GM19372 (cell line): ENCODE measurements around the gene APRT.
A peak's percentile ranks its signal among the peaks of the same experiment; 100 is the strongest.

Experiments
- ATAC-seq: cut with Tn5 transposase; IDR thresholded peaks from one replicate; pipeline ENCODE4 v1.9.1; 2021; ENCODE audit warnings: mild to moderate bottlenecking, low read depth, moderate library complexity; ENCODE audit not compliant: unreplicated experiment

Gene APRT

DNA sequence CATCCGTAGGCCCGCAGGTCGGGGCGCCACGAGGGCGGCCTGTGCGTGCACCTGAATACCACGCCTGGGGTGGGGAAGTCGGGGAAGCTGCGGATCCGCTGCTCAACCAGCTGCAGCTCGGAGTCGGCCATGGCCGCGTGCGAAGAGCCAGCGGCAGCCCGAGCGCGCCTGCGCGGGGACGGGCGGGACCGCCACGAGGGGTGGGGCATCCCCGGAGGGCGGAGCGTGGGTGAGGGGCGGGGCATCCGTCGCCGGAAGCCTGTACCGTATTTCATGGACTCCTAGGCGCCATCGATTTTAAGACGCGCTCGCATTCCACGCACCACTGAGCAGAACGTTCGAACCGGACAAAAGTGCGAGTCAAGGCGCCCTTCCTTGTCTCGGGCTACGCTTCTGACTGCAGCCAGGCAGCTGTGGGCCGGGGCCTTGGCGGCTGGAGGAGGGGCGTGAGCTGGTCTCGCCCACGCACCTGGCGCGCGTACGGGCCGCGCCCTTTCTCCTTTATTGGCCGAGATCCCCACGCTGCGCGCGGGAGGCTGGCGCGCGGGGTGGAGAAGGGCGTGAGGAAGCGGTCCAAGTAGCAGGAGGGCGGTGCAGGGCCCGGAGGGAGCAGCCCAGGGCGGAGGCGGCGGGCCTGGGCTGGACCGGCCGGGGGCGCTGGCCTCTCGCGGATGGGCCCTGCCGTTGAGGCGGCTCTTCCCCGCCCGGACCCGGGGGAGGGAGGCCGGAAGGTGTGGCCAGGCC, at the start of gene APRT:
TSS of gene APRT (minus strand) at position 160 of the 744 bp plus-strand sequence. CDS start at position 131, 29 bp downstream.
- ATAC-seq: peak; percentile 70

GRCh38 chr16:88861359-88861758, 49.6 kb upstream of the APRT start:
- no peak for ATAC-seq

- ATAC-seq: no peak
Observed at GRCh38 chr16:88859381-88860091, 47.8 kb upstream of the APRT start.

DNA sequence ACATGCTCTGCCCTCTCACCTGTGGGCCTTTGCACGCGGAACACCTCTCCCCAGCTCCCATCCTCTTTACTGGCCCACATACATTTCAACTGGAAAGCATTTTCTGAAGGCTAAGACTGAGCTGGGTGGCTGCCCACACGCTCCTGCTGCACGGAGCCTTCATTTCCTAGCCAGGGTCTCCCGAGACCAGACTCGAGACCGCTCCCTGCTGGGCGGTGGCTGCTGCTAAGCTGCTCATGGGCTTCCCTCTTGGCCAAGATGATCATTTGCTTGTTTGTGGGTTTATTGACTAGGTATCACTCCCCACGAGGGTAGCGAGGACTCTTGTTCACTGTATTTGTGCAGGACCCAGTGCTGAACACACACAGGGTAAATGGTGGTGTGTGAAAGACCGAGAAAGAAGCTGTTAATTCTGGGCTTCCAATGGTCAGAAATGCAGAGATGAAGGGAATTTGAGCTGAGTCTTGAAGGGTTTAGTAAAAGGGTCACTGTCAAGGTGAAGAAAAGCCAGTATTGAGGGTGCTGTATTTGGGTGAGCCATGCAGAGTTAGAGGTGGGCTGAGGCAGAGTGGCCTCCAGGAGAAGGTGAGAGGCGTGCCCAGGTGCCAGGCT, 46.1 kb upstream of the APRT start:
- peak; percentile 21 for ATAC-seq

- peak; percentile 76 for ATAC-seq
Observed at GRCh38 chr16:88856828-88857727, 45.4 kb upstream of the APRT start, which contains the start of the genes GALNS and TRAPPC2L. GALNS (minus strand) TSS chr16:88856947; CDS start chr16:88856877, 70 bp downstream. TRAPPC2L (plus strand) TSS chr16:88857127; CDS start chr16:88857151, 24 bp downstream.

DNA sequence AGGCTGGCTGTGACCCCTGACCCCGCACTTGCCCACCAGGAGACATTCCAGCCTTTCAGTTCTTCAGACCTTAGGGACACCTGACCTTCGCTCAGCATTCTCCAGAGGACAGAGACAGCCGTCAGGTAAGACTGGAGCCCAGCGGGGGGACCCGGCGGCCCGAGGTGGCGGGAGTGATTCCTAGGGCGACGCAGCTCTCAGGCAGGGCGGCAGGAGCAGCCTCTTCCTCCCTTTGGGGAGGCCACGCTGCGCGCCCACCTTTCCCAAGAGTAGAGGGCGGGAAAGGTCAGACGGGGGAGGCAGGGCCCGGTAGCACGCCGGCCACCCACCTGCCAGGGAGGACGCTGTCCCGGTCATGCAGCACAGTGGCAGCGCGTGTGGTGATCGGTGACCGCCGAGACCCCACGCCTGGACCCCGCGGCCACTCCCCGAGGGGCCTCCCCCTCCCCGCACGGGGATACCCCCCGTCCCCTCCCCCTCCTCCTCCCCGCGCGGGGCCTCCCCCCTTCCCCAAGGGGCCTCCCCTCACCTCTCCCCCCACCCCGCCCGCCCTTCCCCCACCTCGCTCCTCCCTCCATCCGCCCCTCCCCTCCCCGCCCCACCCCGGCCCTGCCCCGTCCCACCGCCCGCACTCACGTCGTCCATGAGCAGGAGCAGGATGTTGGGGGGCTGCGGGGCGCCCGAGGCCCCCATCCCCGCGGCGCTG, 44.5 kb upstream of the APRT start:
- ATAC-seq: no peak

GRCh38 chr16:88855736-88856121, 44.0 kb upstream of the APRT start:
- no peak for ATAC-seq

DNA sequence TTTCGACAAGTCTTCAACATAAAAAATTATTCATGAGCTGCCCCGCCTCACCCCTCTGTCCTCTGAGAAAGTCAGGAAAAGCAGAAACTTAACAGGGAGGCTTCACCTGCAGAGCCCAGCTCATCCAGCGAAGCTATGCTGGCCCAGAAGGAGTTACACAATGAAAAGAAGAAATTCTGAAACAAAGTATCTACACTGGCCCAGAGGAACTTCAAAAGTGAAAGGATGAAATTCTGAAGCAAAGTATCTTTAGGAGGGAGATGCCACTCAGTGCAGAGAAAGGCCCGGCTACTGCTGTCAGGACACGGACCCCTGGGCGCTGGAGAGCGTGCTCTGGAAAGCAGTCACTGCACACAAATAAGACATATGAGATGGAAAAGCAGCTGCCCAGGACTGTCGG, 43.4 kb upstream of the APRT start:
- no peak for ATAC-seq

DNA sequence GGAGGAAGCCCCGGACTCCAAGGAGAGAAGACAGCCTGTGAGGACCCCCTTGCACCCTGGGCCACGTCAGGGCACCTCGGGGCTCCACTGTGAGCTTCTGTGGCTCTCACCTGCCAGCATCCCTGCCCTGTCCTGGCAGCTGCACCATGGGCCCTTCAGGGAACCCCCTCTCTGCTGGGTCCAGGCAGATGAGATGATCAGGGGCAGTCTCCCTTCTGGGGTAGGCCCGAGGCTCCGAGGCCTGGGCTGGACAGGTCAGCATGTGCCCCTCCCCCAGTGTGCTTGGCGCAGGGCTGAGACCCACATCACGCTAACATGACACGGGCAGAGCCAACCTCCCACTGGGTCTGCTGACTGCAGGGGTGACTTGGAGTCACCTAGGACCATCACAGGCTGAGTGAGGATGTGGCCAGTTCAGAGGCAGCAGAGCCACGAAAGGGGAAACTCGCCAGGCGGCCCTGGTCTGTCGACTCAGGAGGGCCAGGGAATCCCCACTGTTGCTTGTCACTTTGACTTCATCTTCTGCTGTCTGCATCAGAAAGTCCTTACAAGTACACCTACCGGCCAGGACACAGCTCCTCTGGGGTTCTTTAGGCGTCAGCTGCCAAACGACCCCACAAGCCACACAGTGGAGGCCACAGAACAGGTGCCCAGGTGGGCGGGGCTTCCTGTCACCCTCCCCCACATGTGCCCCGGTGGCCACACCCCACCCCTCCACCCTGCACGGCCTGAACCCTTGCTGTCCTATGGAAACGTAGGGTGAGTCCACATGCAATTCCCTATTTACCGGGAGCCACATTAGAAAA, 42.8 kb upstream of the APRT start:
- ATAC-seq: no peak

GRCh38 chr16:88853325-88853941, 41.7 kb upstream of the APRT start:
- no peak for ATAC-seq

DNA sequence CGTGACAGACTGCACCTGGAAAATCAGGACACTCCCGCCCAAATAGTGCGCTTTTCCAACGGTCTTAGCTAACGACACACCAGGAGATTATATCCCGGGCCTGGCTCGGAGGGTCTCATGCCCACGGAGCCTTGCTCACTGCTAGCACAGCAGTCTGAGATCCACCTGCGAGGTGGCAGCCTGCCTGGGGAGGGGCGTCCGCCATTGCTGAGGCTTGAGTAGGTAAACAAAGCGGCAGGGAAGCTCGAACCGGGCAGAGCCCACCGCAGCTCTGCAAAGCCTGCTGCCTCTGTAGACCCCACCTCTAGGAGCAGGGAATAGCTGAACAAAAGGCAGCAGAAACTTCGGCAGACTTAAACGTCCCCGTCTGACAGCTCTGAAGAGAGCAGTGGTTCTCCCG, 39.9 kb upstream of the APRT start:
- ATAC-seq: no peak

- no peak for ATAC-seq
Observed at GRCh38 chr16:88850531-88851199, 38.9 kb upstream of the APRT start.

- ATAC-seq: no peak
Observed at GRCh38 chr16:88848557-88848956, 36.8 kb upstream of the APRT start.

DNA sequence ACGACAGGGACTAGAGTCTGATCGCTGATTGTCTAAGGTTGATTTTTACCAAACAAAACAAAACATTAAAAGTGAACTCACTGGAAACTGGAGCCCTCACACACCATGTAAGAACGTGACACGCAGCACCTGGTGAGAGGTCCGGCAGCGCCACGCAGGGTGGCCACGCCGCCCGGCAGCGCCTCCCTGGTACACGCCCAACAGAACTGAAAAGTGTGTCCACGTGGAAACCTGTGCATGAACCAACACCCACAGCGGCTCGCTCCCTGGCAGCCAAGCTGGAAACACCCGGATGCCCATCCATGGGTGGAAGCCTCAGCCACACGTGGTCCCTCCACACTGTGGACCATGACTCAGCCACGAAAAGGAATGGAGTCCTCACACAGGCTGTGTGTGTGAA, 35.9 kb upstream of the APRT start:
- no peak for ATAC-seq

GRCh38 chr16:88846088-88846487, 34.4 kb upstream of the APRT start:
- ATAC-seq: no peak

DNA sequence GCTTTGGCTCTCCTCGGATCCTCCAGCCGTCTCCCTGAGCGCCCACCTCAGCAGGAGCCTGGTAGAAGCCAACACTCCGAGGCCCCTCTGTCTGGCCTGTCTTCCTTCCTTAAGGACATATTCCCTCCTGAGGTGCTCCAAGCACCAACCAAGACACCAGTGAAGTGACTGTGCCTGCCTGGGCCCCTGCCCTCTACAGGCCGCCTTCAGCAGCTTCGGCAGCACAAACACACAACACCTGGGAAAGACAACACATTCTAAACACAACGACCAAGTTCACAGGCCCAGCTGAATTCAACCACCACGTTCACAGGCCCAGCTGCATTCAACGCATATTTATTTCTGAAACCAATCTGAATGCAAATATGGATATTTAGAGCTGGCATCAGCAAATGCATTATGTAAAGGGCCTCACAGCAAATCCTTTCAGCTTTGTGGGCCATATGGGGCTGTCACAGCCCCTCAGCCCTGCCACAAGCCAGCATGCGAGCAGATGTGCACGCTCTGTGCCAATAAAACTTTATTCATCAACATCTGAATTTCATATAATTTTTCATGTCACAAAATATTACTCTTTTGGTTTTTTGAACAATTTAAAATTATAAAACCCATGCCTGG, 32.8 kb upstream of the APRT start:
- no peak for ATAC-seq

DNA sequence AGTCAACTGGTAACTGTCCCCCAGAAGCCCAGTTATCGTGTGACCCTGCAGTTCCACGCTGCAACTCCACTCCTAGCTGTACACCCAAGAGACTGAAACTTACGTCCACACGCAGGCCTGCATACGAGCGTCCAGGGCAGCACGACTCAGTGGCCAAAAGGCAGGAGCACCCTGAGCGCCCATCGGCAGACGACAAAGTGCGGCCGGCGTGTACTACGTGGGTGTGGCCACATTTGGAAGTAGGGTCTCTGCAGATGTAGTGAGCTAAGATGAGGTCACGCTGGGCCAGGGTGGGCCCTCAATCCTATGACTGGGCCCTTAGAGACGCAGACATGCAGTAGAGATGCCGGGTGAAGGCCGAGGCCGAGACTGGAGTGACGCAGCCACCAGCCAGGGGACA, 31.5 kb upstream of the APRT start:
- no peak for ATAC-seq

DNA sequence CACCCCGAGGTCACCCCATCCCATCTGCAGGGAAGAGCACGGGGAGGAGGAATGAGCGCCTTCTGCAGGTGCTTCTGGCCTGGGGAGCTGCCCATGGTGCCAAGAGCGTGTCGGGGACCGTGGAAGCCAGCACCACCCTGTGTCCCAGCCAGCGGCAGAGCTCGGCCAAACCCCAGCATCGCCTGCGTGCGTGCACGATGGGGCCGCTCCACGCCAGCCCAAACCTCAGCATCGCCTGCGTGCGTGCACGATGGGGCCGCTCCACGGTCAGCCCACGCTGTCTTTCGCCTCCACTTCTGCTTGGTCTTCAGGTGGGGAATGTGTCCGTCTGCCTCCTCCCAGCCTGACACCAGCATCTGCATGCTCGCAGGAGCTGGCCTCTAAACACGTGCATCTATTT, 31.1 kb upstream of the APRT start:
- no peak for ATAC-seq
